Stimulated activated naive B cell treated with anti-CD40 and anti-IgM and Interleukin-4, amounts not matched to agents 10 μg/mL and 1 μg/mL and 100 μg/mL, for 72 hours (primary cell): ENCODE data around the gene BRD9.
"Not testable (repeated sequence)": the region's sequence is repeated elsewhere in the genome, so short reads cannot be mapped to it uniquely, and the experiment has no call there.

Source experiments
- ATAC-seq, 2 donors: fragments of 150-1000 bp; cut with Tn5 transposase; replicated peaks; 2 replicates each; pipeline ENCODE4 v1.10.0; 2021; ENCODE audit warnings: moderate library complexity in 1 of 2
- DNase-seq: peaks from one replicate; pipeline ENCODE4 v3.0.0; 2021
- H3K27ac Mint-ChIP-seq: one replicate; pipeline ENCODE4 v1.8.0; 2022; ENCODE audit warnings: mild to moderate bottlenecking, mixed read lengths
- H3K27me3 Mint-ChIP-seq, 2 donors: one replicate each; pipeline ENCODE4 v1.8.0; 2022; ENCODE audit warnings: mixed read lengths in 2 of 2
- H3K36me3 Mint-ChIP-seq, 2 donors: one replicate each; pipeline ENCODE4 v1.8.0; 2022; ENCODE audit warnings: mixed read lengths in 2 of 2, mild to moderate bottlenecking in 1 of 2
- H3K4me1 Mint-ChIP-seq, 2 donors: one replicate each; pipeline ENCODE4 v1.8.0; 2022; ENCODE audit warnings: mixed read lengths in 2 of 2, mild to moderate bottlenecking in 1 of 2
- H3K4me3 Mint-ChIP-seq, 2 donors: one replicate each; pipeline ENCODE4 v1.8.0; 2022; ENCODE audit warnings: mild to moderate bottlenecking in 2 of 2, mixed read lengths in 2 of 2, moderate library complexity in 1 of 2
- H3K9me3 Mint-ChIP-seq, 2 donors: one replicate each; pipeline ENCODE4 v1.8.0; 2022; ENCODE audit warnings: mixed read lengths in 2 of 2, mild to moderate bottlenecking in 1 of 2

BRD9 gene

GRCh38 chr5:856531-857425 is 35.8 kb downstream of the BRD9 start:
- Mint-ChIP-seq H3K36me3 (peaks cover 5 to 7% of the 10 kb centered on the region in 2 donors), H3K4me1 (no peaks in the 10 kb centered on the region), H3K27me3 (peaks cover 7 to 11% of the 10 kb centered on the region in 2 donors), H3K9me3 (no peaks in the 10 kb centered on the region), H3K27ac (no peak overlapping the region), H3K4me3 (no peak overlapping the region)
- ATAC-seq (peak in 1 of 2 donors; percentile 17), DNase-seq (no peak)

GRCh38 chr5:855771-856530 is 36.6 kb downstream of the BRD9 start:
- no peak overlapping the region for H3K27ac Mint-ChIP-seq
- H3K4me3 Mint-ChIP-seq, result no peak overlapping the region
- peaks cover 5 to 7% of the 10 kb centered on the region in 2 donors for H3K36me3 Mint-ChIP-seq
- H3K9me3 Mint-ChIP-seq, result no peaks in the 10 kb centered on the region
- H3K27me3 Mint-ChIP-seq, result peaks cover 7 to 11% of the 10 kb centered on the region in 2 donors
- DNase-seq, result no peak
- ATAC-seq, result no peak
- H3K4me1 Mint-ChIP-seq, result no peaks in the 10 kb centered on the region

- ATAC-seq, result no peak
- Mint-ChIP-seq H3K27ac (no peak overlapping the region), H3K9me3 (no peaks in the 10 kb centered on the region), H3K4me3 (no peak overlapping the region), H3K27me3 (peaks cover 7 to 11% of the 10 kb centered on the region in 2 donors), H3K36me3 (peaks cover 2 to 4% of the 10 kb centered on the region in 2 donors), H3K4me1 (no peaks in the 10 kb centered on the region)
- no peak for DNase-seq
Observed at GRCh38 chr5:854966-855743, 37.4 kb downstream of the BRD9 start.

- H3K27ac Mint-ChIP-seq, result no peak overlapping the region
- H3K9me3 Mint-ChIP-seq, result no peaks in the 10 kb centered on the region
- ATAC-seq (no peak), DNase-seq (no peak)
- H3K27me3 Mint-ChIP-seq, result peaks cover 7 to 11% of the 10 kb centered on the region in 2 donors
- no peak overlapping the region for H3K4me3 Mint-ChIP-seq
- H3K4me1 Mint-ChIP-seq, result no peaks in the 10 kb centered on the region
- H3K36me3 Mint-ChIP-seq, result peaks cover 2 to 4% of the 10 kb centered on the region in 2 donors
Observed at GRCh38 chr5:854217-854616, 38.4 kb downstream of the BRD9 start.

- not testable (repeated sequence) for DNase-seq, H3K36me3 Mint-ChIP-seq, H3K9me3 Mint-ChIP-seq, H3K27ac Mint-ChIP-seq, H3K4me3 Mint-ChIP-seq, ATAC-seq, H3K4me1 Mint-ChIP-seq
- peaks cover 7 to 11% of the 10 kb centered on the region in 2 donors for H3K27me3 Mint-ChIP-seq
Observed at GRCh38 chr5:853416-854090, 39.0 kb downstream of the BRD9 start.

GRCh38 chr5:852431-853401 is 39.9 kb downstream of the BRD9 start:
- no peak overlapping the region for H3K4me3 Mint-ChIP-seq
- H3K4me1 Mint-ChIP-seq, result no peaks in the 10 kb centered on the region
- DNase-seq (no peak), ATAC-seq (no peak)
- no peaks in the 10 kb centered on the region for H3K9me3 Mint-ChIP-seq
- peaks cover 0 to 2% of the 10 kb centered on the region in 2 donors for H3K36me3 Mint-ChIP-seq
- peaks cover 7 to 11% of the 10 kb centered on the region in 2 donors for H3K27me3 Mint-ChIP-seq
- H3K27ac Mint-ChIP-seq, result no peak overlapping the region

GRCh38 chr5:852018-852417 is 40.6 kb downstream of the BRD9 start:
- no peak for DNase-seq
- no peak for ATAC-seq
- H3K27ac Mint-ChIP-seq, result no peak overlapping the region
- no peaks in the 10 kb centered on the region for H3K4me1 Mint-ChIP-seq
- peaks cover 0 to 2% of the 10 kb centered on the region in 2 donors for H3K36me3 Mint-ChIP-seq
- peaks cover 7 to 11% of the 10 kb centered on the region in 2 donors for H3K27me3 Mint-ChIP-seq
- H3K9me3 Mint-ChIP-seq, result no peaks in the 10 kb centered on the region
- H3K4me3 Mint-ChIP-seq, result no peak overlapping the region

DNA sequence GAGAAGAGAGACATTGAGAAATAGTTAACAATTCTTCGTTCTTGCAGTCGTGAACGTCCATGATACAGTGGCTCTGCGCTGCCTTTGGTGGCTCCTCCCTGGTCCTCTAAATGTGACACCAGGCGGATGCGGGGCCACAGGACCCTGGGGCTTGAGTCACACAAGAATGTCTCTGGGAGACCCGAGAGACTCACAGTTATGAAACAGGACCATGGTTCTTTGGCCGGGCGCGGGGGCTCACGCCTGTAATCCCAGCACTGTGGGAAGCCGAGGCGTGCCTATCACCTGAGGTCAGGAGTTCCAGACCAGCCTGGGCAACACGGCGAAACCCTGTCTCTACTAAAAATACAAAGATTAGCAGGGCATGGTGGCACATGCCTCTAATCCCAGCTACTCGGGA is 41.0 kb downstream of the BRD9 start:
- no peak overlapping the region for H3K27ac Mint-ChIP-seq
- H3K9me3 Mint-ChIP-seq, result peaks cover 0 to 4% of the 10 kb centered on the region in 2 donors
- H3K27me3 Mint-ChIP-seq, result peaks cover 7 to 11% of the 10 kb centered on the region in 2 donors
- H3K4me1 Mint-ChIP-seq, result peaks cover 4 to 5% of the 10 kb centered on the region in 2 donors
- ATAC-seq, result no peak
- no peak for DNase-seq
- peaks cover 3% of the 10 kb centered on the region in 2 donors for H3K36me3 Mint-ChIP-seq
- H3K4me3 Mint-ChIP-seq, result no peak overlapping the region

DNA sequence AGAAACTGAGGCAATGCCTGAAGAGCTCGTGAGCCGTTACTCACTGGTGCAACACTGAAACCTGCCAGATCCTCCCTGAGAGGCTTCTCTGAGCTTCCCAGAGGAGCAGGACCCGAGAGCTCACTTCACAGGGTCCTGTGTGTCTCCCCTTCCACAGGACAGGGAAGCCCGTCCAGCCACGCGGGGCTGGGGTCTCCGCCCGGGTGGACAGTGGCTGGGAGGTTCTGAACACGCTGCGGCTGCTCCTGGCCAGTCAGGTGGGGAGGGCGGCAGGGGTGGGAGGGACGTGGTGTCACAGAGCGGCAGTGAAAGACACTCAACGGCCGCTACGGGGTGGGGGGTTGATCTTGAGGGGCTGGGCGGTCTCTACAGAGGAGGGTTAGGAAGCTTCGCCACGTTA is 41.5 kb downstream of the BRD9 start:
- Mint-ChIP-seq H3K27ac (no peak overlapping the region), H3K27me3 (peaks cover 7 to 11% of the 10 kb centered on the region in 2 donors), H3K9me3 (peaks cover 0 to 7% of the 10 kb centered on the region in 2 donors), H3K4me1 (peaks cover 6 to 7% of the 10 kb centered on the region in 2 donors), H3K4me3 (no peak overlapping the region), H3K36me3 (peaks cover 3 to 4% of the 10 kb centered on the region in 2 donors)
- ATAC-seq, result no peak
- no peak for DNase-seq

GRCh38 chr5:850511-851006 is 42.0 kb downstream of the BRD9 start, which contains the start of gene ZDHHC11:
ZDHHC11 (minus strand) TSS chr5:850986; CDS start chr5:850602, 384 bp downstream.
- ATAC-seq, result no peak
- Mint-ChIP-seq H3K4me1 (peaks cover 6 to 7% of the 10 kb centered on the region in 2 donors), H3K9me3 (peaks cover 0 to 7% of the 10 kb centered on the region in 2 donors), H3K4me3 (no peak within 1 kb of the TSS), H3K36me3 (peaks cover 3 to 4% of the 10 kb centered on the region in 2 donors), H3K27me3 (peaks cover 7 to 11% of the 10 kb centered on the region in 2 donors), H3K27ac (peak within 1 kb of the TSS; percentile 47)
- DNase-seq, result no peak

DNA sequence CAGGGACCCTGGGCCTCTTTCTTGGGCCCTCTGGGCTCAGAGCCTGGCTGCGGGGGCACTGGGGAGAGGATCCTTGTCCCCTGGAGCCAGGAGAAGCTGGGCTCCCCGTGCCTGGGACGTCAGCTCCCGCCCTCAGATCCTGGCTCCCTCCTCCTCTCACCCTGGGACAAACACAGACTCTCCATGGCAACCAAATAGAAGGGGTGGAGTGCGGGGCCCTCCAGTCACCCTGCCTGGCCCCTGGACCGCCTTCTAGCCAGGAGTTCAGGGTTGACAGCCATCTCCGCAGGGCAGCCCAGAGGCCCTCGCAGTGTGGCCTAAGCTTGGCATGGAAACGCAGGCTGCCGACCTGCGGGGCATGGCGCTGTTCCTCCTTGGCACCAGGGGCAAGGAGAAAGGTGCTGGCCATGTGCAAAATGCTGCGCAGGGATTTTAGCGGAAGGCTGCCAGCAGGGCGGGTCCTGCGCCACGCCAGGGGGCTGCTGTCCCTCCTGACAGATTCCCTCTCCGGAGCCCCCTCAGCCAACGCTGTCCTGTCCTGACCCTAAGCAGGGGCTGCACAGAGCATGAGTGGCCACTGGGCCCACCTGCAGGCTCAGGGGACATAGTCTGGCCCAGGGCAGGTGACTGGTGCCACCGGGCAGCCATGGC is 42.8 kb downstream of the BRD9 start:
- H3K36me3 Mint-ChIP-seq, result peaks cover 2 to 4% of the 10 kb centered on the region in 2 donors
- DNase-seq, result no peak
- no peak overlapping the region for H3K4me3 Mint-ChIP-seq
- peaks cover 7 to 11% of the 10 kb centered on the region in 2 donors for H3K27me3 Mint-ChIP-seq
- H3K27ac Mint-ChIP-seq, result no peak overlapping the region
- H3K9me3 Mint-ChIP-seq, result peaks cover 0 to 7% of the 10 kb centered on the region in 2 donors
- H3K4me1 Mint-ChIP-seq, result peaks cover 6 to 7% of the 10 kb centered on the region in 2 donors
- ATAC-seq, result no peak

DNA sequence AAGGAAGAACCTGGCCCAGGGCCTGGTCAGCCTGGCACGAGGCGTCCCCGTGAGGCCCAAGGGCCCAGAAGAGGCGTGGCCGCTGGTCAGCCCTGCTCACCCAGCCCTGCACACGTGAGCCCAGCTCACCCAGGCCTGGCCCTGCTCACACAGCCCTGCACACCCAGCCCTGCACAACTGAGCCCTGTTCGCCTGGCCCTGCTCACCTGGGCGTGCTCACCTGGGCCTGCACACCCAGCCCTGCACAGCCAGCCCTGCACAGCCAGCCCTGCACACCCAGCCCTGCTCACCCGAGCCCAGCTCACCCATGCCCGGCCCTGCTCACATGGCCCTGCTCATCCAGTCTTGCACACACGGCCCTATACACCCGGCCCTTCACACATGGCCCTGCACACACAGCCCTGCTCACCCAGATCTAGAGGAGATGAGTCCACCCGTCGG is 43.9 kb downstream of the BRD9 start:
- Mint-ChIP-seq H3K27me3 (peaks cover 7 to 11% of the 10 kb centered on the region in 2 donors), H3K4me1 (peaks cover 6 to 7% of the 10 kb centered on the region in 2 donors), H3K36me3 (peaks cover 2 to 4% of the 10 kb centered on the region in 2 donors), H3K9me3 (peaks cover 0 to 7% of the 10 kb centered on the region in 2 donors), H3K27ac (no peak overlapping the region), H3K4me3 (no peak overlapping the region)
- ATAC-seq (no peak), DNase-seq (no peak)
